Measurements from ENCODE around the gene FYCO1.
"Not testable (repeated sequence)": the region's sequence is repeated elsewhere in the genome, so short reads cannot be mapped to it uniquely, and the experiment has no call there.

The FYCO1 gene

GRCh38 chr3:46008058-46008457, 12.4 kb upstream of the FYCO1 start:
- DNase-seq, result no peak

GRCh38 chr3:46007280-46007679, 11.7 kb upstream of the FYCO1 start:
- no peak for DNase-seq

- no peak for DNase-seq
Observed at GRCh38 chr3:46006238-46007032, 10.8 kb upstream of the FYCO1 start.

GRCh38 chr3:46003706-46004105, 8.1 kb upstream of the FYCO1 start:
- not testable (repeated sequence) for DNase-seq

GRCh38 chr3:46001178-46001577, 5.6 kb upstream of the FYCO1 start:
- no peak for DNase-seq

- no peak for DNase-seq
Observed at GRCh38 chr3:45997942-45998341, 2.3 kb upstream of the FYCO1 start.

- DNase-seq, result not testable (repeated sequence)
Observed at GRCh38 chr3:45997499-45997898, 1.9 kb upstream of the FYCO1 start.

GRCh38 chr3:45994419-45995235, 997 bp downstream of the FYCO1 start:
- no peak for DNase-seq

GRCh38 chr3:45993421-45994027, 2.1 kb downstream of the FYCO1 start:
- no peak for DNase-seq

- no peak for DNase-seq
Observed at GRCh38 chr3:45992821-45993221, 2.8 kb downstream of the FYCO1 start.

- no peak for DNase-seq
Observed at GRCh38 chr3:45992133-45992729, 3.4 kb downstream of the FYCO1 start.

GRCh38 chr3:45991341-45991740, 4.3 kb downstream of the FYCO1 start:
- no peak for DNase-seq

- no peak for DNase-seq
Observed at GRCh38 chr3:45990181-45990580, 5.4 kb downstream of the FYCO1 start.

GRCh38 chr3:45988804-45989203, 6.8 kb downstream of the FYCO1 start:
- DNase-seq, result no peak

GRCh38 chr3:45988362-45988761, 7.3 kb downstream of the FYCO1 start:
- DNase-seq, result no peak

- DNase-seq, result no peak
Observed at GRCh38 chr3:45987368-45988291, 8.0 kb downstream of the FYCO1 start.

- no peak for DNase-seq
Observed at GRCh38 chr3:45986303-45986982, 9.2 kb downstream of the FYCO1 start.

GRCh38 chr3:45985532-45986302, 9.9 kb downstream of the FYCO1 start:
- no peak for DNase-seq

- DNase-seq, result no peak
Observed at GRCh38 chr3:45984331-45985312, 11.0 kb downstream of the FYCO1 start.
